Measurements from ENCODE around the gene FCN3. TPM values are rescaled to one million over a fixed set of nuclear protein-coding genes. Genes with fewer than 3 reads are reported as not detected.

The FCN3 gene
- total and polyA plus RNA-seq, 9 of the 15 experiments (the other 6 are each of a cell fraction or from before 2014, with no cell fraction given), result 0.49 TPM; not detected in 8

DNA sequence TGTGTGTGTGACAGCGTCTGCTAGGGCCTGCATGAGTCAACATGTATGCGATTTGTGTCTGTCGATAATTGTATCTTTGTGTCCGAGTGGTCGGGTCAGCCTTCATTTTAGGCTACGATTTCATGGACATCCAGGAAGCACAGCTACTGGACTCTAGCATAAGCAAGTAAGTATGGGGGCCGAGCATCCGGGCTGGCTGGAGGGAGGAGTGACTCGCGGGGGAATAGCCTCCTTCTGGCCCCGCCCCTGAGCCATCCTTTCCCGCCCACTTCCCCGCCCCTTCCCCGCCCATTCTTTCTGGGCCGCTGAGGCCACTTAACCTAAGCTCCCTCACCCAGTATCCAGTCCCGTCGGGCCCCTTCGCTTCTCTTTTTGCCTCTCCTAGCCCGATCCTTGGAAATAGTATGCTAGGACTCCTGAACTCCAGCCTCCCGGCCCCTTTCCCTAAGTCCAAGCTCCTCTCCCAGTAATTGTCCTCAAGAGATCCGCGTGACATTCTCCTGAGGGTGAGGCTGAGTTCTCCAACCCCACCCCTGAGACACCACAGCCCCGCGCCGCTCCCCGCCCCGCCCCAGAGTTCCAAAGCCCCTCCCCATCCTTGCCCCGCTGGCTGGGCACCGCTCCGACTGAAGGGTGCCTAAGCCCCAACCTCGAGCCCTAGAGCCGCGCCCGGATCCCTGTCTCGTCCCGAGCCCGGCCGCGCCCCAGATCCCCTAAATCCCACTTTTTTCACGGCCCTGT lies 9.1 kb downstream of the FCN3 start (continued):
- TF ChIP-seq, protein P1, sequence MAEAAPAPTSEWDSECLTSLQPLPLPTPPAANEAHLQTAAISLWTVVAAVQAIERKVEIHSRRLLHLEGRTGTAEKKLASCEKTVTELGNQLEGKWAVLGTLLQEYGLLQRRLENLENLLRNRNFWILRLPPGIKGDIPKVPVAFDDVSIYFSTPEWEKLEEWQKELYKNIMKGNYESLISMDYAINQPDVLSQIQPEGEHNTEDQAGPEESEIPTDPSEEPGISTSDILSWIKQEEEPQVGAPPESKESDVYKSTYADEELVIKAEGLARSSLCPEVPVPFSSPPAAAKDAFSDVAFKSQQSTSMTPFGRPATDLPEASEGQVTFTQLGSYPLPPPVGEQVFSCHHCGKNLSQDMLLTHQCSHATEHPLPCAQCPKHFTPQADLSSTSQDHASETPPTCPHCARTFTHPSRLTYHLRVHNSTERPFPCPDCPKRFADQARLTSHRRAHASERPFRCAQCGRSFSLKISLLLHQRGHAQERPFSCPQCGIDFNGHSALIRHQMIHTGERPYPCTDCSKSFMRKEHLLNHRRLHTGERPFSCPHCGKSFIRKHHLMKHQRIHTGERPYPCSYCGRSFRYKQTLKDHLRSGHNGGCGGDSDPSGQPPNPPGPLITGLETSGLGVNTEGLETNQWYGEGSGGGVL (CRISPR knock-in tag; IDR thresholded peaks at IDR 0.05), result no peak
- TF ChIP-seq ZNF239 (CRISPR knock-in tag; IDR thresholded peaks at IDR 0.05) (no peak), CHD4 (IDR thresholded peaks at IDR 0.05; ENCODE audit: insufficient read depth, insufficient replicate concordance, low read depth, low read length, poor library complexity, severe bottlenecking) (no peak), SRF (CRISPR knock-in tag; IDR thresholded peaks at IDR 0.05) (no peak), ZNF586 (CRISPR knock-in tag; conservative IDR thresholded peaks at IDR 0.05) (no peak), TCF7 (IDR thresholded peaks at IDR 0.05; ENCODE audit: borderline replicate concordance) (no peak), ESRRB (CRISPR knock-in tag; IDR thresholded peaks at IDR 0.05; ENCODE audit: borderline replicate concordance) (no peak), BCOR (IDR thresholded peaks at IDR 0.05) (no peak), NR2C1 (IDR thresholded peaks at IDR 0.05) (no peak), NR2C1 (tag; IDR thresholded peaks at IDR 0.05) (no peak), NFXL1 (CRISPR knock-in tag; IDR thresholded peaks at IDR 0.05) (no peak), SNIP1 (IDR thresholded peaks at IDR 0.05; ENCODE audit: low read depth) (no peak), POU5F1 (IDR thresholded peaks at IDR 0.05; ENCODE audit: borderline replicate concordance, low read depth, low read length, partially characterized antibody) (no peak), U2AF1 (optimal IDR thresholded peaks at IDR 0.05; ENCODE audit: low read depth, low read length) (no peak), EP400 (IDR thresholded peaks at IDR 0.05) (no peak)
- TF ChIP-seq, protein P2, sequence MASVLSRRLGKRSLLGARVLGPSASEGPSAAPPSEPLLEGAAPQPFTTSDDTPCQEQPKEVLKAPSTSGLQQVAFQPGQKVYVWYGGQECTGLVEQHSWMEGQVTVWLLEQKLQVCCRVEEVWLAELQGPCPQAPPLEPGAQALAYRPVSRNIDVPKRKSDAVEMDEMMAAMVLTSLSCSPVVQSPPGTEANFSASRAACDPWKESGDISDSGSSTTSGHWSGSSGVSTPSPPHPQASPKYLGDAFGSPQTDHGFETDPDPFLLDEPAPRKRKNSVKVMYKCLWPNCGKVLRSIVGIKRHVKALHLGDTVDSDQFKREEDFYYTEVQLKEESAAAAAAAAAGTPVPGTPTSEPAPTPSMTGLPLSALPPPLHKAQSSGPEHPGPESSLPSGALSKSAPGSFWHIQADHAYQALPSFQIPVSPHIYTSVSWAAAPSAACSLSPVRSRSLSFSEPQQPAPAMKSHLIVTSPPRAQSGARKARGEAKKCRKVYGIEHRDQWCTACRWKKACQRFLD (CRISPR knock-in tag; IDR thresholded peaks at IDR 0.05), result no peak
- TF ChIP-seq, protein P3, sequence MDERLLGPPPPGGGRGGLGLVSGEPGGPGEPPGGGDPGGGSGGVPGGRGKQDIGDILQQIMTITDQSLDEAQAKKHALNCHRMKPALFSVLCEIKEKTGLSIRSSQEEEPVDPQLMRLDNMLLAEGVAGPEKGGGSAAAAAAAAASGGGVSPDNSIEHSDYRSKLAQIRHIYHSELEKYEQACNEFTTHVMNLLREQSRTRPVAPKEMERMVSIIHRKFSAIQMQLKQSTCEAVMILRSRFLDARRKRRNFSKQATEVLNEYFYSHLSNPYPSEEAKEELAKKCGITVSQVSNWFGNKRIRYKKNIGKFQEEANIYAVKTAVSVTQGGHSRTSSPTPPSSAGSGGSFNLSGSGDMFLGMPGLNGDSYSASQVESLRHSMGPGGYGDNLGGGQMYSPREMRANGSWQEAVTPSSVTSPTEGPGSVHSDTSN (CRISPR knock-in tag; IDR thresholded peaks at IDR 0.05; ENCODE audit: low read depth), result no peak
- TF ChIP-seq, protein P3 (tag; conservative IDR thresholded peaks at IDR 0.05; ENCODE audit: low read depth), result no peak
- TF ChIP-seq, protein P4, sequence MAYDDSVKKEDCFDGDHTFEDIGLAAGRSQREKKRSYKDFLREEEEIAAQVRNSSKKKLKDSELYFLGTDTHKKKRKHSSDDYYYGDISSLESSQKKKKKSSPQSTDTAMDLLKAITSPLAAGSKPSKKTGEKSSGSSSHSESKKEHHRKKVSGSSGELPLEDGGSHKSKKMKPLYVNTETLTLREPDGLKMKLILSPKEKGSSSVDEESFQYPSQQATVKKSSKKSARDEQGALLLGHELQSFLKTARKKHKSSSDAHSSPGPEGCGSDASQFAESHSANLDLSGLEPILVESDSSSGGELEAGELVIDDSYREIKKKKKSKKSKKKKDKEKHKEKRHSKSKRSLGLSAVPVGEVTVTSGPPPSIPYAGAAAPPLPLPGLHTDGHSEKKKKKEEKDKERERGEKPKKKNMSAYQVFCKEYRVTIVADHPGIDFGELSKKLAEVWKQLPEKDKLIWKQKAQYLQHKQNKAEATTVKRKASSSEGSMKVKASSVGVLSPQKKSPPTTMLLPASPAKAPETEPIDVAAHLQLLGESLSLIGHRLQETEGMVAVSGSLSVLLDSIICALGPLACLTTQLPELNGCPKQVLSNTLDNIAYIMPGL (CRISPR knock-in tag; IDR thresholded peaks at IDR 0.05), result no peak
- TF ChIP-seq, protein P5, sequence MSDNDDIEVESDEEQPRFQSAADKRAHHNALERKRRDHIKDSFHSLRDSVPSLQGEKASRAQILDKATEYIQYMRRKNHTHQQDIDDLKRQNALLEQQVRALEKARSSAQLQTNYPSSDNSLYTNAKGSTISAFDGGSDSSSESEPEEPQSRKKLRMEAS (CRISPR knock-in tag; IDR thresholded peaks at IDR 0.05), result no peak
